DMS53 (cell line): ENCODE measurements around the gene WIF1.
A peak's percentile ranks its signal among the peaks of the same experiment; 100 is the strongest.

ENCODE experiments used
- DNase-seq: peaks from one replicate; lab custom pipeline; 2025; lab: John Stamatoyannopoulos, UW

Gene WIF1

GRCh38 chr12:65121049-65121955 lies at the start of gene WIF1:
Gene WIF1, minus strand, starts transcription at chr12:65121305. Its CDS starts 114 bp downstream, at chr12:65121191.
- DNase-seq, result peak; percentile 86

GRCh38 chr12:65170209-65170881 lies 49.2 kb upstream of the WIF1 start:
- DNase-seq, result peak; percentile 82

- peak; percentile 100 for DNase-seq
Measured at GRCh38 chr12:65169320-65170208, 48.5 kb upstream of the WIF1 start, which contains the start of gene LEMD3. Gene LEMD3, plus strand, starts transcription at chr12:65169583. Its CDS starts 14 bp downstream, at chr12:65169597.

- peak; percentile 59 for DNase-seq
Measured at GRCh38 chr12:65168681-65169319, 47.7 kb upstream of the WIF1 start.

GRCh38 chr12:65164774-65165173 lies 43.7 kb upstream of the WIF1 start:
- DNase-seq, result no peak

- DNase-seq, result no peak
Measured at GRCh38 chr12:65164244-65164643, 43.1 kb upstream of the WIF1 start.

GRCh38 chr12:65162609-65163008 lies 41.5 kb upstream of the WIF1 start:
- no peak for DNase-seq

- no peak for DNase-seq
Measured at GRCh38 chr12:65157091-65157490, 36.0 kb upstream of the WIF1 start.

GRCh38 chr12:65156366-65156841 lies 35.3 kb upstream of the WIF1 start:
- DNase-seq, result peak; percentile 45

GRCh38 chr12:65155784-65156183 lies 34.7 kb upstream of the WIF1 start:
- DNase-seq, result no peak

- DNase-seq, result no peak
Measured at GRCh38 chr12:65152596-65152995, 31.5 kb upstream of the WIF1 start.

GRCh38 chr12:65152012-65152411 lies 30.9 kb upstream of the WIF1 start:
- DNase-seq, result no peak

GRCh38 chr12:65147312-65147905 lies 26.3 kb upstream of the WIF1 start:
- DNase-seq, result no peak

GRCh38 chr12:65140738-65141137 lies 19.6 kb upstream of the WIF1 start:
- no peak for DNase-seq

- DNase-seq, result no peak
Measured at GRCh38 chr12:65139389-65139788, 18.3 kb upstream of the WIF1 start.

- DNase-seq, result no peak
Measured at GRCh38 chr12:65133879-65134278, 12.8 kb upstream of the WIF1 start.

GRCh38 chr12:65126482-65126881 lies 5.4 kb upstream of the WIF1 start:
- DNase-seq, result no peak

GRCh38 chr12:65125975-65126374 lies 4.9 kb upstream of the WIF1 start:
- no peak for DNase-seq

- DNase-seq, result no peak
Measured at GRCh38 chr12:65125247-65125646, 4.1 kb upstream of the WIF1 start.

- DNase-seq, result peak; percentile 86
Measured at GRCh38 chr12:65123435-65124063, 2.4 kb upstream of the WIF1 start.

- peak; percentile 56 for DNase-seq
Measured at GRCh38 chr12:65122703-65123102, 1.6 kb upstream of the WIF1 start.
